Adipocyte (in vitro differentiated cells): Measurements from ENCODE around the gene RNF114.
"Not testable (repeated sequence)": the region's sequence is repeated elsewhere in the genome, so short reads cannot be mapped to it uniquely, and the experiment has no call there.

Experiments used
- DNase-seq: peaks from one replicate; pipeline ENCODE4 v3.0.0-alpha.2; 2015; ENCODE audit warnings: low read depth
- H3K27me3 ChIP-seq: replicated peaks from 2 replicates; pipeline ENCODE4 v1.7.0; 2013; ENCODE audit warnings: mild to moderate bottlenecking, low read length, moderate library complexity; ENCODE audit not compliant: control insufficient read depth, insufficient read depth
- H3K36me3 ChIP-seq: 2 replicates; pipeline ENCODE4 v1.7.0; 2013; ENCODE audit warnings: low read length, mild to moderate bottlenecking, moderate library complexity; ENCODE audit not compliant: control insufficient read depth, insufficient read depth, severe bottlenecking
- H3K4me1 ChIP-seq: 2 replicates; pipeline ENCODE4 v1.7.0; 2013; ENCODE audit warnings: mild to moderate bottlenecking, low read length, moderate library complexity; ENCODE audit not compliant: control insufficient read depth, insufficient read depth
- H3K4me3 ChIP-seq: 2 replicates; pipeline ENCODE4 v1.7.0; 2013; ENCODE audit warnings: mild to moderate bottlenecking, low read length, moderate library complexity
- H3K9ac ChIP-seq: 2 replicates; pipeline ENCODE4 v1.7.0; 2013; ENCODE audit warnings: mild to moderate bottlenecking, low read length, moderate library complexity
- H3K9me3 ChIP-seq: 2 replicates; pipeline ENCODE4 v1.7.0; 2013; ENCODE audit warnings: mild to moderate bottlenecking, low read length, moderate library complexity; ENCODE audit not compliant: control insufficient read depth

Gene RNF114

GRCh38 chr20:49998478-49999188 is 62.4 kb downstream of the RNF114 start:
- not testable (repeated sequence) for H3K4me3 ChIP-seq, H3K36me3 ChIP-seq, H3K9ac ChIP-seq, DNase-seq, H3K27me3 ChIP-seq, H3K9me3 ChIP-seq
- peaks cover 14% of the 10 kb centered on the region for H3K4me1 ChIP-seq

GRCh38 chr20:49999329-49999728 is 63.1 kb downstream of the RNF114 start:
- peaks cover 9% of the 10 kb centered on the region for H3K4me1 ChIP-seq
- H3K9ac ChIP-seq: no peak overlapping the region
- H3K4me3 ChIP-seq: no peak overlapping the region
- no peaks in the 10 kb centered on the region for H3K36me3 ChIP-seq
- DNase-seq: no peak
- H3K9me3 ChIP-seq: no peaks in the 10 kb centered on the region
- no peaks in the 10 kb centered on the region for H3K27me3 ChIP-seq

- not testable (repeated sequence) for H3K9ac ChIP-seq, H3K27me3 ChIP-seq, H3K4me1 ChIP-seq, H3K4me3 ChIP-seq, DNase-seq, H3K9me3 ChIP-seq, H3K36me3 ChIP-seq
Observed at GRCh38 chr20:50000548-50001222, 64.5 kb downstream of the RNF114 start.

DNA sequence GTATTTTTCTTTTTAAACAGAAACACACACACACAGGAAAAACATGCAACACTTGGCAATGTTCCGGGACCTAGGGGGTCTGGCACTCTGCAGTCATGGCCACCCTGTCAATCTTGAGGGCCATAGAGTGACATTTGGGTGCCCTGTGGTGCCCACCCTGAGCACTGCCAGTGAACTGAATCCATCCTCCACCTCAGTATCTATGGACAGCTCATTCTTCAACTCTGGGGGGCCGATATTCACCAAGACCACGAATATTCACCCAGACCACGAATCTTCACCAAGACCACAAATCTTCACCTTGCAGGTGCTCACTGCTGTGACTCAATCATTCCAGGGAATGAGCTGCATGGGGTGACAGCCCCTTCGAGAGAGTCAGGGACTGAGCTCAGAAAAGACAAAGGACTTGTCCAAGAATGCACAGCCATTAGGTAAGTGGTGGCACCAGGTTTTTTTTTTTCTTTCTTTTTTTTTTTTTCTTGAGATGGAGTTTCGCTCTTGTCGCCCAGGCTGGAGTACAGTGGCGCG is 65.7 kb downstream of the RNF114 start:
- Histone ChIP-seq H3K9me3 (no peaks in the 10 kb centered on the region), H3K36me3 (no peaks in the 10 kb centered on the region), H3K4me1 (peaks cover 9% of the 10 kb centered on the region), H3K27me3 (no peaks in the 10 kb centered on the region), H3K4me3 (no peak overlapping the region), H3K9ac (no peak overlapping the region)
- no peak for DNase-seq

DNA sequence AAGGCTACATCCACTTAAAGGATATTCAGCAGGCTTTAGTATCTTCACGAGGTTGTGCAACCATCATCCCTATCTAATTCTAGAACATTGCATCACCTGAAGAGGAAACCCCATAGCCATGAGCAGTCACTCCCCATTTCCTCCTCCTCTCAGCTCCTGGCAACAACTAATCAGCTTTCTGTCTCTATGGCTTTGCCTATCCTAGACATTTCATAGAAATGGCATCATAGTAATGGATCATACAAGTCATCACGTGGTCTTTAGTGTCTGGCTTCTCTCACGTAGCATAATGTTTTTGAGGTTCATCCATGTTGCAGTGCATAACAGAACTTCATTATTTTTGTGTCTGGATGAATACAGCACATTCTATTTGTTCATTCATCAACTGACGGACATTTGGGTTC is 67.1 kb downstream of the RNF114 start:
- H3K9me3 ChIP-seq: no peaks in the 10 kb centered on the region
- peaks cover 9% of the 10 kb centered on the region for H3K4me1 ChIP-seq
- no peaks in the 10 kb centered on the region for H3K27me3 ChIP-seq
- no peak overlapping the region for H3K9ac ChIP-seq
- peak; percentile 61 for DNase-seq
- no peak overlapping the region for H3K4me3 ChIP-seq
- H3K36me3 ChIP-seq: no peaks in the 10 kb centered on the region
